ENCODE results near the gene SNCAIP. TPM values are rescaled to one million over a fixed set of nuclear protein-coding genes. Genes with fewer than 3 reads are reported as not detected.

SNCAIP gene
- total RNA-seq, 3 donors from 2014 or later (not counting 1 experiment from before 2014, with no cell fraction given): 0.73 TPM; not detected in 2

DNA sequence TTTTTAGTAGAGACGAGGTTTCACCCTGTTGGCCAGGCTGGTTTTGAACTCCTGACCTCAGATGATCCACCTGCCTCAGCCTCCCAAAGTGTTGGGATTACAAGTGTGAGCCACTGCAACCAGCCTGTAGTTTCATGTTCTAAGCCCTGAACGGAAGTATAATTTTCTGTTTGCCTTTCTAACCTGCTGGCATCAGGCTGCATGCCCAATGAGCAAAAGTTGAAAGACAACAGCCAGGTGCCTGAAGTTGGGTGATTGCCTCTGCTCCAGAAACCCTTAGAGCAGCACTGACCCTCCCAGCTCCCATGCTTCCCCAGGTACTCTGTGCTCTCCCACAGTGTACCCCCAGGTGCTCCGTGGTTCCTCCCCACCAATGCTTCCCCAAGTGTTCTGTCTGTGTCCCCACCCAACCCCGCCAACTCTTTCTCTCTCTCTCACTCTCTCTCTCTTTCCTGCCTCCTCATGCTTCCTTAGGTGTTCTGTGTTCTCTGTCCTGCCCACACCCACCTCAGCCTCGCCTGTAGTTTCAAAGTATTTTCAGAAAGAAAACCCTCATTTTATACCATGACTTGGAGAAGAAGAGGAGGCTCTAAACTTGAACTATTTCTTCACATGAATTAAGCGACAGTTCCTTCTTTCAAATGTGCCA lies 145.3 kb downstream of the SNCAIP start:
- no peaks in the 10 kb centered on the region for H3K4me1 ChIP-seq (ENCODE audit: control insufficient read depth, insufficient read depth, low read length)
- intact Hi-C loops (cut with micrococcal nuclease): no loop called here
- H3K27ac Mint-ChIP-seq: no peak overlapping the region
- no peak for DNase-seq
- H3K36me3 Mint-ChIP-seq: no peaks in the 10 kb centered on the region
- TF ChIP-seq, protein P1, sequence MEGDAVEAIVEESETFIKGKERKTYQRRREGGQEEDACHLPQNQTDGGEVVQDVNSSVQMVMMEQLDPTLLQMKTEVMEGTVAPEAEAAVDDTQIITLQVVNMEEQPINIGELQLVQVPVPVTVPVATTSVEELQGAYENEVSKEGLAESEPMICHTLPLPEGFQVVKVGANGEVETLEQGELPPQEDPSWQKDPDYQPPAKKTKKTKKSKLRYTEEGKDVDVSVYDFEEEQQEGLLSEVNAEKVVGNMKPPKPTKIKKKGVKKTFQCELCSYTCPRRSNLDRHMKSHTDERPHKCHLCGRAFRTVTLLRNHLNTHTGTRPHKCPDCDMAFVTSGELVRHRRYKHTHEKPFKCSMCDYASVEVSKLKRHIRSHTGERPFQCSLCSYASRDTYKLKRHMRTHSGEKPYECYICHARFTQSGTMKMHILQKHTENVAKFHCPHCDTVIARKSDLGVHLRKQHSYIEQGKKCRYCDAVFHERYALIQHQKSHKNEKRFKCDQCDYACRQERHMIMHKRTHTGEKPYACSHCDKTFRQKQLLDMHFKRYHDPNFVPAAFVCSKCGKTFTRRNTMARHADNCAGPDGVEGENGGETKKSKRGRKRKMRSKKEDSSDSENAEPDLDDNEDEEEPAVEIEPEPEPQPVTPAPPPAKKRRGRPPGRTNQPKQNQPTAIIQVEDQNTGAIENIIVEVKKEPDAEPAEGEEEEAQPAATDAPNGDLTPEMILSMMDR (IDR thresholded peaks at IDR 0.05): no peak
- no peaks in the 10 kb centered on the region for H3K27me3 ChIP-seq (ENCODE audit: control insufficient read depth, insufficient read depth, low read length)
- 76% methylated on average over 6 of the region's 6 CpGs for WGBS (ENCODE audit: insufficient coverage)
- H3K27me3 Mint-ChIP-seq (ENCODE audit: low read depth in 2 of 2): no peaks in the 10 kb centered on the region
- peaks cover 0 to 5% of the 10 kb centered on the region in 2 donors for H3K9me3 Mint-ChIP-seq
- peaks cover 4% of the 10 kb centered on the region for H3K9me3 ChIP-seq (ENCODE audit: control insufficient read depth, insufficient read depth, low read length)
- no peak overlapping the region for H3K4me3 Mint-ChIP-seq
- no peaks in the 10 kb centered on the region for H3K36me3 ChIP-seq (ENCODE audit: control insufficient read depth, insufficient read depth, low read length)
- H3K27ac ChIP-seq (ENCODE audit: low read length): no peak overlapping the region
- H3K4me1 Mint-ChIP-seq: no peaks in the 10 kb centered on the region
- ATAC-seq: no peak
- H3K4me3 ChIP-seq (ENCODE audit: low read length): no peak overlapping the region

DNA sequence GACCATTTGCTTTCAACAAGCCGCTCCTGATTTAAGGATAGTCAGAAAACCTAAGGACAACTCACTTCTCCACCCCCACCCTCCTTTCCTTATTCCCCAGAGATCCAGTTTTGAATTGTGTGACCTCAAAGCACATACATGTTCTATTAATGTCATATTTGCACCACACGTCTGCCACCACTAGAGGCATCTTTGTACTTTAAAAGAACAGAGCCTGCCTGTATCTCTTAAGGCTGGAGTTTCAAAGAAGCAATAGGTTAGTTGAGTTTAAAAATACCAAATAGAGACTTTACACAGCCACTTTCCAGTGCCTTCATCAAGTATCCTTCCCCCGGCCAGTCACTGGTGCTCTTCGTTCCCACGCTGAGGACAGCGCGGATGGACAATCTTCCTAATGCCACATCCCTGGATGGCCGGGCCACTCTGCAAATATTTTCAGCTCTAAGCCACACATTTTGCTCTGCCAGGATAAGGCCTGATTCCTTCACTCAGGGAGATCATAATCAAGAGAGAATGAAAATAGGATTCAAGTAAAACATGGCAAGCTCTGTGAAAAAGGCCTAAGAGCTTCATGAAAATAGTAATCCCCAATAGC lies 146.3 kb downstream of the SNCAIP start:
- 90% methylated on average over 8 of the region's 8 CpGs for WGBS (ENCODE audit: insufficient coverage)
- Histone ChIP-seq H3K9me3 (ENCODE audit: control insufficient read depth, insufficient read depth, low read length) (peaks cover 4% of the 10 kb centered on the region), H3K27me3 (ENCODE audit: control insufficient read depth, insufficient read depth, low read length) (no peaks in the 10 kb centered on the region), H3K4me1 (ENCODE audit: control insufficient read depth, insufficient read depth, low read length) (no peaks in the 10 kb centered on the region), H3K36me3 (ENCODE audit: control insufficient read depth, insufficient read depth, low read length) (no peaks in the 10 kb centered on the region), H3K4me3 (ENCODE audit: low read length) (no peak overlapping the region), H3K27ac (ENCODE audit: low read length) (no peak overlapping the region)
- Mint-ChIP-seq H3K4me1 (no peaks in the 10 kb centered on the region), H3K36me3 (no peaks in the 10 kb centered on the region), H3K4me3 (no peak overlapping the region), H3K27ac (no peak overlapping the region), H3K9me3 (peaks cover 0 to 5% of the 10 kb centered on the region in 2 donors), H3K27me3 (ENCODE audit: low read depth in 2 of 2) (no peaks in the 10 kb centered on the region)
- TF ChIP-seq, protein P1 (IDR thresholded peaks at IDR 0.05): no peak
- DNase-seq: no peak
- ATAC-seq: no peak
- intact Hi-C loops (cut with micrococcal nuclease): no loop called here

DNA sequence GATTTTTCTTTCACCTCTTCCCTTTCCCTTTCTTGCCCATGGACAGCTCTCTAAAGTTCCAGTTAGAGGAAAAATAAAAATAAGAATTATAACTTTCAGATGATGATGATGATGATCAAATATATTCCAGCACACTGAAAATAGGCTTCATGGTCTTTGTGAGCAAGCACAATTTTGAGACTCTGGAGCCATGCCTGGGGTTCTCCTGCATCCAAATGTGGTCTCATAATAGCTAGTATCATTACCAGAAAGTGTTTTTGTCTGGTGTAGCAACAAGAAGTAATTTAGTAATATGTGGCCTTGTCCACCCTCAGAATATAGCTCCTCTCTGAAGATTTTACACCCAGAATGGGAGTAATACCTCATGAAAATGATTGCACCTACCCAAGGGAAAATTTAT lies 150.4 kb downstream of the SNCAIP start:
- Histone ChIP-seq H3K4me1 (ENCODE audit: control insufficient read depth, insufficient read depth, low read length) (no peaks in the 10 kb centered on the region), H3K27me3 (ENCODE audit: control insufficient read depth, insufficient read depth, low read length) (no peaks in the 10 kb centered on the region), H3K27ac (ENCODE audit: low read length) (no peak overlapping the region), H3K36me3 (ENCODE audit: control insufficient read depth, insufficient read depth, low read length) (no peaks in the 10 kb centered on the region), H3K9me3 (ENCODE audit: control insufficient read depth, insufficient read depth, low read length) (peaks cover under 1% of the 10 kb centered on the region), H3K4me3 (ENCODE audit: low read length) (no peak overlapping the region)
- ATAC-seq: no peak
- DNase-seq: no peak
- H3K27me3 Mint-ChIP-seq (ENCODE audit: low read depth in 2 of 2): no peaks in the 10 kb centered on the region
- peaks cover 2 to 4% of the 10 kb centered on the region in 2 donors for H3K9me3 Mint-ChIP-seq
- intact Hi-C loops (cut with micrococcal nuclease): no loop called here
- no peak overlapping the region for H3K4me3 Mint-ChIP-seq
- H3K27ac Mint-ChIP-seq: no peak overlapping the region
- no peaks in the 10 kb centered on the region for H3K36me3 Mint-ChIP-seq
- H3K4me1 Mint-ChIP-seq: no peaks in the 10 kb centered on the region
- TF ChIP-seq, protein P1 (IDR thresholded peaks at IDR 0.05): no peak

DNA sequence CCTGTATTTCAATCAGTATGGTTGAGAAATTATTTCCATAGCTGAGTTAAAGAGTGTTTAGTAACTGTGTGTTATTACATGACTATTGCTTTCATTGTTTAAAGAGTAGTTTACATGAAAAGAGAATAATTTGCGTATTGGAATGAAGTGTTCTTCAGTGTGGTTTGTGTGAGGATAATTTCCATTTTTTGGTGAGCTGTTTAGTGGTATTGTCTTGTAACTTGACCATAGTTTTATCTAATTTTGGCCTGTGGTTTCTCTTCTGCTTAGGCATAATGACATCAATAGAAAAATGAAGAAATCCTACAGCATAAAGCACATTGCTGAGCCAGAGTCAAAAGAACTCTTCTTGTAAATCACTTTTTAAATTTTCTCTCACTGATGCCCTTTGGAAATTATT lies 151.2 kb downstream of the SNCAIP start:
- H3K9me3 Mint-ChIP-seq: peaks cover 2 to 3% of the 10 kb centered on the region in 2 donors
- no peaks in the 10 kb centered on the region for H3K36me3 Mint-ChIP-seq
- no peaks in the 10 kb centered on the region for H3K9me3 ChIP-seq (ENCODE audit: control insufficient read depth, insufficient read depth, low read length)
- no peaks in the 10 kb centered on the region for H3K4me1 ChIP-seq (ENCODE audit: control insufficient read depth, insufficient read depth, low read length)
- DNase-seq: no peak
- no peaks in the 10 kb centered on the region for H3K27me3 ChIP-seq (ENCODE audit: control insufficient read depth, insufficient read depth, low read length)
- no peak overlapping the region for H3K4me3 ChIP-seq (ENCODE audit: low read length)
- no peaks in the 10 kb centered on the region for H3K4me1 Mint-ChIP-seq
- no peak overlapping the region for H3K27ac Mint-ChIP-seq
- H3K4me3 Mint-ChIP-seq: no peak overlapping the region
- ATAC-seq: no peak
- H3K36me3 ChIP-seq (ENCODE audit: control insufficient read depth, insufficient read depth, low read length): no peaks in the 10 kb centered on the region
- TF ChIP-seq, protein P1 (IDR thresholded peaks at IDR 0.05): no peak
- intact Hi-C loops (cut with micrococcal nuclease): no loop called here
- H3K27ac ChIP-seq (ENCODE audit: low read length): no peak overlapping the region
- no peaks in the 10 kb centered on the region for H3K27me3 Mint-ChIP-seq (ENCODE audit: low read depth in 2 of 2)
- 37% methylated on average over 1 of the region's 1 CpG for WGBS (ENCODE audit: insufficient coverage)

Data from natural killer cell (primary cell).